Tibial artery (tissue), 4 donors: ENCODE measurements around the gene PANK1.

Source experiments
- DNase-seq, 2 donors: peaks; one replicate each; pipeline ENCODE4 v3.0.0-alpha.2; 2019
- H3K27ac ChIP-seq, 2 donors: fragments of 200-600 bp; sonication (generic) in 1 of 2; 1 replicate in 1 of 2; 2 replicates in 1 of 2; pipeline ENCODE4 v1.5.1; 2018 to 2019; ENCODE audit warnings: mild to moderate bottlenecking in 1 of 2
- H3K27me3 ChIP-seq, 2 donors: fragments of 200-600 bp; sonication (generic) in 1 of 2; one replicate each; pipeline versions ENCODE4 v1.5.1 to v1.6.0; 2016 to 2019
- H3K36me3 ChIP-seq, 3 donors: fragments of 200-600 bp; sonication (generic) in 2 of 3; one replicate each; pipeline ENCODE4 v1.5.1; 2016 to 2019; ENCODE audit warnings: mild to moderate bottlenecking in 2 of 3
- H3K4me1 ChIP-seq, 4 donors: fragments of 200-600 bp; sonication (generic) in 2 of 4; 1 replicate in 3 of 4; 2 replicates in 1 of 4; pipeline ENCODE4 v1.5.1; 2016 to 2019
- H3K4me3 ChIP-seq, 2 donors: fragments of 200-600 bp; sonication (generic) in 1 of 2; 1 replicate in 1 of 2; 2 replicates in 1 of 2; pipeline ENCODE4 v1.5.1; 2018 to 2019; ENCODE audit warnings: mild to moderate bottlenecking in 2 of 2
- H3K9me3 ChIP-seq, 3 donors: fragments of 200-600 bp; sonication (generic) in 1 of 3; one replicate each; pipeline ENCODE4 v1.5.1; 2016 to 2019
- intact Hi-C: fragments of 100-400 bp; cut with DNase I; formaldehyde crosslinking; loops from one replicate; pipeline ENCODE4 v1.15.0; 2023; ENCODE audit warnings: low total_unique reads
- TF ChIP-seq, protein P1 (sequence below), 2 experiments: fragments of 200-600 bp in 1 of 2; fragments of 450-650 bp in 1 of 2; IDR thresholded peaks; one replicate each; pipeline ENCODE4 v1.5.1; 2017 to 2019; ENCODE audit warnings: antibody characterized with exemption in 2 of 2, mild to moderate bottlenecking in 1 of 2, moderate library complexity in 1 of 2

Gene PANK1

DNA sequence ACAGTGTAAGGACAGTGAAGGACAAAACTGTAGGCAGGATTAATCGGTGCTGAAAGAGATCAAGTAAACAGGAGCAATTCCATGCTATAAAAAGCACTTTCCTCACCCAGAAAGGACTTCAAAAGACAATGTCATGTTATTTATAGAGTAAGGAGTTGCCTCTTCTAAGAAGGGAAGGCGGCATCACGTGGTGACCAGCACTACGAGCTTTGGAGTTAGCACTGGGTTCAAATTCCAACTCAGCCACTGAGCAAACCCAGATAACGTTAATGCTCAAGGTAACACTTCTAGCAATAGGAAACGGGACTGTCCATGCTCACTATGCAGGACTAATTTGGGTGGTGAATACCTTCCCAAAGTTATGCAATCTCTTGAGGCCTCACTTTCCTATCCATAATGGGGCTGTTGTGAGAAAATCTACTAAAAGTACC is 715 bp upstream of the PANK1 start:
- no peaks in the 10 kb centered on the region for H3K27me3 ChIP-seq
- peak overlapping the region; percentile 74 to 75 for H3K4me3 ChIP-seq
- H3K27ac ChIP-seq, result peak overlapping the region; percentile 82 to 90
- H3K4me1 ChIP-seq, result peaks cover 0 to 21% (median 5%) of the 10 kb centered on the region in 4 donors
- DNase-seq, result no peak
- H3K9me3 ChIP-seq, result no peaks in the 10 kb centered on the region
- intact Hi-C loops, result no loop called here
- no peaks in the 10 kb centered on the region for H3K36me3 ChIP-seq
- TF ChIP-seq, protein P1, sequence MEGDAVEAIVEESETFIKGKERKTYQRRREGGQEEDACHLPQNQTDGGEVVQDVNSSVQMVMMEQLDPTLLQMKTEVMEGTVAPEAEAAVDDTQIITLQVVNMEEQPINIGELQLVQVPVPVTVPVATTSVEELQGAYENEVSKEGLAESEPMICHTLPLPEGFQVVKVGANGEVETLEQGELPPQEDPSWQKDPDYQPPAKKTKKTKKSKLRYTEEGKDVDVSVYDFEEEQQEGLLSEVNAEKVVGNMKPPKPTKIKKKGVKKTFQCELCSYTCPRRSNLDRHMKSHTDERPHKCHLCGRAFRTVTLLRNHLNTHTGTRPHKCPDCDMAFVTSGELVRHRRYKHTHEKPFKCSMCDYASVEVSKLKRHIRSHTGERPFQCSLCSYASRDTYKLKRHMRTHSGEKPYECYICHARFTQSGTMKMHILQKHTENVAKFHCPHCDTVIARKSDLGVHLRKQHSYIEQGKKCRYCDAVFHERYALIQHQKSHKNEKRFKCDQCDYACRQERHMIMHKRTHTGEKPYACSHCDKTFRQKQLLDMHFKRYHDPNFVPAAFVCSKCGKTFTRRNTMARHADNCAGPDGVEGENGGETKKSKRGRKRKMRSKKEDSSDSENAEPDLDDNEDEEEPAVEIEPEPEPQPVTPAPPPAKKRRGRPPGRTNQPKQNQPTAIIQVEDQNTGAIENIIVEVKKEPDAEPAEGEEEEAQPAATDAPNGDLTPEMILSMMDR (IDR thresholded peaks at IDR 0.05), result no peak

DNA sequence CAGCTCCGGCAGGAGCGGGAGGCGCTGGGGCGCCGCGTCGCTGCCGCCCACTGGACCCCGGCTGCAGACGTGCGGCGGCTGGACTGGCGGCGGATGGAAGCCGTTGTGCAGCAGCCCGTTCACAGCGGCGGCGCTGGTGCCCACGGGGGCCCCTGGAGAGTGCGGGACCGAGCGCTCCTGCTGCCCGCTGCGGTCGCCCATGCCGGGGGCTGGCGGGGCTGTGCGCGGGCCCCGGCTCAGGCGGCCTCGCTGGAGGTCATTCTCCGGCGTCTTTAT is 413 bp downstream of the PANK1 start:
- H3K9me3 ChIP-seq, result no peaks in the 10 kb centered on the region
- H3K4me1 ChIP-seq, result peaks cover 0 to 21% (median 5%) of the 10 kb centered on the region in 4 donors
- peak overlapping the region; percentile 74 to 75 for H3K4me3 ChIP-seq
- H3K27me3 ChIP-seq, result no peaks in the 10 kb centered on the region
- no peak for DNase-seq
- intact Hi-C loops, result no loop called here
- H3K27ac ChIP-seq, result peak overlapping the region; percentile 82 to 90
- no peaks in the 10 kb centered on the region for H3K36me3 ChIP-seq
- TF ChIP-seq, protein P1 (IDR thresholded peaks at IDR 0.05), result no peak

DNA sequence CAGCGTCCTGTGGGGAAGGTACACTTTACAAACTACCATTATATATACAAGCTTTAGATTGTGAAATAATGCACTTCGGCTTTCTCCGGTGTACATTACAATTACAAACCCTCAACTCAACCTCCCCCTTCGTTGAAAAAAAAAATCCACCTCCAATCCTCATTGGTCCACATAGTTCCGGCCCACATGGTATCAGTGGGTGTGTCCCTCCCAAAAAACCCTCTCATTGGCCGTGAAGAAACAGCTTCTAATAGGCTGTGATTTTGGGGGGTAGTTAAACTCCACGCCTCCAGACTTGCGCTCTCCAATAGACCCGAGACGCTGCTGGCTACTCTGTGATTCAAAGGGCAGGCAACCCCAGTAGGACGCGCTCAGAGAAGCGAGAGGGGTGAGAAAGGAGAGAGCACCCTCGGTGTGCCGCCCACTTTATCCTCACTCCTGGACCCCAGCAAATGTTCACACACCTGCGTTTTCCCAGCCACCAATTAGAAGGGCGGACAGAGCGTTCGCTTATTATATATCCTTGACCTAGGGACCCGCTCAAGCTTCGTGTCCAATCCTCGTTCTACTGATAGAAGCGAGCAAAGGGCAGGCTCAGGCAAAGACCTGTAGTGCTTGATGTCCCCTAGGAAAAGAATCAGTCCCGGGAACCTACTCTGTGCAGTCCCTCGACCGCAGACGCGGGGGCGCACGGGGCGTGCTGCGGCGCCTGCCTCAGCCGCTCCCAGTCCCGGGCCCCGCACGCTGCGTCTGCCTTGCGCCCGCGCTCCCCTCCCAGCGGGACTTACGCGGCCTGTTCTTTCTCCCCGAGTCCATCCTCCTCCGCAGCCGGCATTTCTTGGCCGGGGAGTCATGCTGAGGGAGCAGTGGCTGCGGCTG is 991 bp downstream of the PANK1 start:
- peak overlapping the region; percentile 82 to 90 for H3K27ac ChIP-seq
- no peaks in the 10 kb centered on the region for H3K27me3 ChIP-seq
- peak overlapping the region; percentile 74 to 75 for H3K4me3 ChIP-seq
- no peaks in the 10 kb centered on the region for H3K36me3 ChIP-seq
- intact Hi-C loops, result no loop called here
- H3K9me3 ChIP-seq, result no peaks in the 10 kb centered on the region
- TF ChIP-seq, protein P1 (IDR thresholded peaks at IDR 0.05), result no peak
- peaks cover 0 to 21% (median 5%) of the 10 kb centered on the region in 4 donors for H3K4me1 ChIP-seq
- peak; percentile 77 to 85 for DNase-seq

DNA sequence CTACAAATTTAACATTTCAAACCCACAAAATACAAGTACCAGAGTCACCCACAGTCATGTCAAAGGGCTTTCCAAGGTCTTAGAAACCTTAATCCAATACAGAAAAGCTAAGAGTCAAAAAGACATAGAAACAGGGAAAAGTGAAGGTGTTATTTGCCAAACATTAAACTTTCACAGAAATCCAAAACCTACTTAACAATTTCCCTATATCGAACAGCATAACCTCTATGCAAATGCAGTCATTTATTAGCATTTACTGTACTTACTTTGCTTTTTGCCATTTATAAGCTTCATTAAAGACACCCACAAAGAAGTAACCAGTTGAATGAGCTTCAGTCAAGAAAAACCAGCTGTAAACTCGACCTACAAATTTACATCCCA is 1.6 kb downstream of the PANK1 start:
- TF ChIP-seq, protein P1 (IDR thresholded peaks at IDR 0.05), result no peak
- H3K27ac ChIP-seq, result peak overlapping the region; percentile 82 to 90
- intact Hi-C loops, result no loop called here
- peak overlapping the region; percentile 74 to 75 for H3K4me3 ChIP-seq
- DNase-seq, result no peak
- H3K36me3 ChIP-seq, result no peaks in the 10 kb centered on the region
- peaks cover 0 to 21% (median 5%) of the 10 kb centered on the region in 4 donors for H3K4me1 ChIP-seq
- no peaks in the 10 kb centered on the region for H3K9me3 ChIP-seq
- H3K27me3 ChIP-seq, result no peaks in the 10 kb centered on the region

DNA sequence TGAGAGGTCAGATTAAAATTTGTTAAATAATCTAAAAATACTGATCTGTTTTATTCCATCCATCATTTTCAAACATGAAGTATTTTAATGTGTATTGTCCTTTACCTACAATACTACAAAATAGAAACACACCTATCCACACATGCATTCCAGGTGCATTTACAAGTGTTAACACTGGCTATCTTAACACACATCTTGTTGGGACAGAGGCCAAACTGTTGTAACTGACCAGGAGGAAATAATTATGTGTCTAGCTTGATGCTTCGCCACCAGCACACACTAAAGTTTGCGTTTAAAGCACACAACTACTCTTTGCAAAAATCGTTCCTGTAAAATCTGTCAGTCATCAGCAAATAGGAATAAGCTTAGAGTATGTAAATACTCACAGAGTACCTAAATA is 2.8 kb downstream of the PANK1 start:
- DNase-seq, result no peak
- peaks cover 0 to 21% (median 5%) of the 10 kb centered on the region in 4 donors for H3K4me1 ChIP-seq
- H3K27me3 ChIP-seq, result no peaks in the 10 kb centered on the region
- intact Hi-C loops, result no loop called here
- no peak overlapping the region for H3K4me3 ChIP-seq
- TF ChIP-seq, protein P1 (IDR thresholded peaks at IDR 0.05), result no peak
- no peak overlapping the region for H3K27ac ChIP-seq
- no peaks in the 10 kb centered on the region for H3K36me3 ChIP-seq
- no peaks in the 10 kb centered on the region for H3K9me3 ChIP-seq
